Skeletal muscle tissue (tissue), 4 donors: ENCODE results near the gene F3. TPM values are rescaled to one million over a fixed set of nuclear protein-coding genes. Genes with fewer than 3 reads are reported as not detected.

ENCODE experiments used
- H3K27ac ChIP-seq: one replicate; pipeline ENCODE4 v1.7.0; 2013; ENCODE audit warnings: mild to moderate bottlenecking, low read depth, low read length, inconsistent platforms
- H3K27me3 ChIP-seq, 3 donors: one replicate each; pipeline ENCODE4 v1.7.0; 2013; ENCODE audit warnings: low read length in 3 of 3; ENCODE audit not compliant: control insufficient read depth in 3 of 3, insufficient read depth in 3 of 3
- H3K36me3 ChIP-seq, 3 donors: one replicate each; pipeline ENCODE4 v1.7.0; 2013; ENCODE audit warnings: low read length in 3 of 3; ENCODE audit not compliant: control insufficient read depth in 3 of 3, insufficient read depth in 3 of 3
- H3K4me1 ChIP-seq, 3 donors: one replicate each; pipeline ENCODE4 v1.7.0; 2013; ENCODE audit warnings: low read length in 3 of 3, mild to moderate bottlenecking in 3 of 3; ENCODE audit not compliant: control insufficient read depth in 3 of 3, insufficient read depth in 3 of 3
- H3K4me3 ChIP-seq, 3 donors: one replicate each; pipeline ENCODE4 v1.7.0; 2013; ENCODE audit warnings: low read length in 3 of 3
- H3K9ac ChIP-seq, 3 donors: one replicate each; pipeline ENCODE4 v1.7.0; 2013; ENCODE audit warnings: low read length in 3 of 3, mild to moderate bottlenecking in 3 of 3, moderate library complexity in 2 of 3, low read depth in 1 of 3
- H3K9me3 ChIP-seq, 3 donors: one replicate each; pipeline ENCODE4 v1.7.0; 2013; ENCODE audit warnings: low read length in 3 of 3; ENCODE audit not compliant: control insufficient read depth in 3 of 3
- total RNA-seq: library from RNA; depleted of rRNA; stranded (reverse); fragments of >200 nt; gene quantifications from one replicate; pipeline ENCODE4 v1.2.3, GENCODE V29; 2014
- donor health status: Osteomylitis.

F3 gene
- total RNA-seq, 1 donor from 2014 or later = 1.6 TPM

DNA sequence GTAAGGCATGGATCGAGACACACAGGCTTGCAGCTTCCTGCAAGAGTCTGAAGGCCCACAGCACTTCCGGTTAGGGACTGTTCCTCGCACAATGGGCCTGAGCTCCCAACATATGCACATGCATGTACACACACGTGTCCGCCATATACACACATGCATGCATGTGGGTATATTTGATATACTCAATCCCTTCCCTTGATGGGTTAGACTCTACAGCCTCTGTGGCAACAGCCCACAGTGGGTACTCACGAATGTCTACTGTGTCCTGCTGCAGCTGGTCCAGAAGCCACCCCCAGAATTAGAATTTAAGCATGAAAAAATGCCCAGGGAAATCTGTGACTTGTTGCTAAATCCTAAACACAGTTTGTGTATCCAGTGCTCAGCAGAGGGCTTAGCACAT, 9.9 kb downstream of the F3 start:
- H3K4me3 ChIP-seq = no peak overlapping the region
- H3K9ac ChIP-seq = no peak overlapping the region
- no peak overlapping the region for H3K27ac ChIP-seq
- no peaks in the 10 kb centered on the region for H3K27me3 ChIP-seq
- peaks cover 0 to 3% (median 0%) of the 10 kb centered on the region in 3 donors for H3K4me1 ChIP-seq
- H3K9me3 ChIP-seq = no peaks in the 10 kb centered on the region
- peaks cover 0 to 3% (median 0%) of the 10 kb centered on the region in 3 donors for H3K36me3 ChIP-seq

GRCh38 chr1:94530373-94530878, 11.1 kb downstream of the F3 start:
- no peak overlapping the region for H3K9ac ChIP-seq
- H3K27me3 ChIP-seq = no peaks in the 10 kb centered on the region
- peaks cover 0 to 3% (median 0%) of the 10 kb centered on the region in 3 donors for H3K36me3 ChIP-seq

DNA sequence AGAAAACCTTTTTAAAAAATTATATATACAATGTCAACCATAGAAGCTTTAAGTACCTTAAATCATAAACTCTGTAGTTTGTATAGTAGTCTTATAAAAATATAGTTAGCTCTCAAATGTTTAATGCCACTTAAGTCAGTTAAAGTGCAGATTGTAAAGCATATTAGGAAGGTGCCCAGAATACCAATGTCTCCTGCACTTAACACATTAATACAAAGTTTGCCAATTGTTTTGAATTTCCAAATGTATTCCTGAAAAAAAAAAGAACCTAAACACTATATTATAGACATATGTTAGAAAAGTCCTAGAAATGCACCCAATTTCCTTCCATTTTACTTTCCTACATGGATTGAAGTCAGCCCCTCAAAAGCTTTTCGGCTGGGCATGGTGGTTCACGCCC, 12.1 kb downstream of the F3 start:
- no peak overlapping the region for H3K4me3 ChIP-seq
- H3K27ac ChIP-seq = no peak overlapping the region
- no peaks in the 10 kb centered on the region for H3K4me1 ChIP-seq
- no peaks in the 10 kb centered on the region for H3K9me3 ChIP-seq
- H3K9ac ChIP-seq = no peak overlapping the region
- H3K36me3 ChIP-seq = peaks cover 0 to 3% (median 0%) of the 10 kb centered on the region in 3 donors
- no peaks in the 10 kb centered on the region for H3K27me3 ChIP-seq

More at GRCh38 chr1:94530373-94530878, 11.1 kb downstream of the F3 start:
- no peak overlapping the region for H3K27ac ChIP-seq
- no peaks in the 10 kb centered on the region for H3K9me3 ChIP-seq
- no peaks in the 10 kb centered on the region for H3K4me1 ChIP-seq
- no peak overlapping the region for H3K4me3 ChIP-seq

GRCh38 chr1:94528826-94529225, 12.7 kb downstream of the F3 start:
- H3K36me3 ChIP-seq = peaks cover 0 to 3% (median 0%) of the 10 kb centered on the region in 3 donors

DNA sequence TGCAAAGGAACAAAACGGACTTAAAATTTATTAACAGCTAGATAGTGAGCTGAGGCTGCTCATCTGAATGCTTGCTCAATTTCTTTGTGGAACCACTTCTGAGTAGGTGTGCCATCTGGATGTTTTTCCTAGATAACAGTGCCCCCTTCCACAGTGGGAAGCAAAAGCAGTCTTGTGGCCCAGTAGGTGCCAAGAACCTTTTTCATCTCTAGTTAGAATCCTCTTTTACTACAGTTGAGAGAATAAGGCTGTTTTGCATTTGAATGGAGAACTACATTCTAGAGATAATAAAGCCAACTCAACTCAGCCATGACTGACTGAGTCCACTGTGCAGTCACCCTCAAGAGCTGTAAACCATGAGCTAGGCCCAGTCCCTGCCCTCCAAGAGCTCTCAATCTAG, 13.3 kb downstream of the F3 start:
- no peak overlapping the region for H3K4me3 ChIP-seq
- H3K4me1 ChIP-seq = no peaks in the 10 kb centered on the region
- H3K9me3 ChIP-seq = no peaks in the 10 kb centered on the region
- no peaks in the 10 kb centered on the region for H3K27me3 ChIP-seq
- H3K36me3 ChIP-seq = peaks cover 0 to 3% (median 0%) of the 10 kb centered on the region in 3 donors
- no peak overlapping the region for H3K27ac ChIP-seq
- no peak overlapping the region for H3K9ac ChIP-seq

More at GRCh38 chr1:94528826-94529225, 12.7 kb downstream of the F3 start:
- no peaks in the 10 kb centered on the region for H3K4me1 ChIP-seq
- no peak overlapping the region for H3K9ac ChIP-seq
- no peaks in the 10 kb centered on the region for H3K27me3 ChIP-seq
- H3K9me3 ChIP-seq = no peaks in the 10 kb centered on the region
- no peak overlapping the region for H3K4me3 ChIP-seq
- H3K27ac ChIP-seq = no peak overlapping the region

- no peaks in the 10 kb centered on the region for H3K27me3 ChIP-seq
- no peaks in the 10 kb centered on the region for H3K4me1 ChIP-seq
- no peaks in the 10 kb centered on the region for H3K9me3 ChIP-seq
- H3K9ac ChIP-seq = no peak overlapping the region
- no peak overlapping the region for H3K27ac ChIP-seq
- H3K4me3 ChIP-seq = no peak overlapping the region
- H3K36me3 ChIP-seq = peaks cover 0 to 3% (median 0%) of the 10 kb centered on the region in 3 donors
Observed at GRCh38 chr1:94527447-94528031, 14.0 kb downstream of the F3 start.

DNA sequence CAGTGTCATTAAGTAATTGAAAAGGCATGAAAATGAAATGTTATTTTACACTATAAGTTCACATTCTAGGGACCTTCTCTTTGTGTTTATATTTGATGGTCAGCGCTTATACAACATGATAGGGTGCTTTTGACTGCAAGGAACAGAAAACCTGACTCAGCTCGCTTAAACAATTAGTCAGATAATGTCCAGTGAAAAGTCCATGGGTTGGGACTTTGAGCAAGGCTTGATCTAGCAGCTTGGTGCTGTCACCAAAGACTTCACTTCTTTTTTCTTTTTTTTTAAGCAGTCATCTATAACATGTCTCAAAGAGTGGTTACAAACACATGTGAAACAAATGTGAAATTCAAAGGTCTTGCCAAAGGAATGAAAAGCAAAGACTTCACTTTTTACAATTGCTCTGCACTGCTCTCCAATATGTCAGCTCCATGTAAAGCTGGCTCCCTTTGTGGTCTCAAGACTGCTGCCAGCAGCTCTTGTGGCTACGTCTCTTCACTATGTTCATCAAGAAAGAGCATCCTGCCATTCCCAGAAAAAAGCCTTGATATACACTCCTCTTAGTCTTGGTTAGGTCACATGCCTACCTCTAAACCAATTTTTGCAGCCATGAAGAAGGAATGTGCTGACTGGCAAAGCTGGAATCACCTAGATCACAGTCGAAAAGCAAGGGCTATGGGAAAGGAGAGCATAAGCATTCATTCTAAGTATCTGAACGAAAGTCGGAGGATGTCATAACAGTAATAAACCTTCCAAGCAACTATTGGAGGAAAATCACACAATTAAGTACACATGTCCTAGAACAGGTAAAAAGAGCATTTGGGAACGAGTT, 15.2 kb downstream of the F3 start:
- Histone ChIP-seq H3K27me3 (no peaks in the 10 kb centered on the region), H3K9me3 (no peaks in the 10 kb centered on the region), H3K27ac (no peak overlapping the region), H3K4me3 (no peak overlapping the region), H3K9ac (no peak overlapping the region), H3K36me3 (peaks cover 0 to 3% (median 0%) of the 10 kb centered on the region in 3 donors), H3K4me1 (no peaks in the 10 kb centered on the region)

- Histone ChIP-seq H3K4me3 (no peak overlapping the region), H3K27me3 (no peaks in the 10 kb centered on the region), H3K36me3 (peaks cover 0 to 3% (median 0%) of the 10 kb centered on the region in 3 donors), H3K4me1 (no peaks in the 10 kb centered on the region), H3K27ac (no peak overlapping the region), H3K9ac (no peak overlapping the region), H3K9me3 (no peaks in the 10 kb centered on the region)
Observed at GRCh38 chr1:94524531-94524930, 17.0 kb downstream of the F3 start.

DNA sequence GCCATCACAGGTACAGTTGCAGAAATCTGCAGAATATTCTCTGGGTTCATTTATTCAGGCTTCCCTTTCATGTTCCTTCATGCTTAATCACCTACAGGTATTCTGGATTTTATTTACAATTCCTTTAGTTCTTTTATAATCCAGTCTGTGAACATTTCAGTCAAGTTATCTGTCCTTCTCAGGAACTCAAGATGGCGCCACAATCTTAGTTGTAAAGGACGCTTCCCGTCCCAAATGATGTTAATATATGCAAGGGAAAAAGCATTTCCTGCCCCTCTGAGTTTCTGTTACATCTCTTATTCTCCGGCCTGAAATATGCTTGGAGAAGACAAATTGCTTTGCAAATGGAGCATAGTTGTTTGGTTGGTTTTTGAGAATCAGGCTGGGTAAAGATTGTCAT, 19.3 kb downstream of the F3 start:
- H3K9ac ChIP-seq = no peak overlapping the region
- H3K36me3 ChIP-seq = peaks cover 0 to 3% (median 0%) of the 10 kb centered on the region in 3 donors
- no peak overlapping the region for H3K27ac ChIP-seq
- H3K4me1 ChIP-seq = no peaks in the 10 kb centered on the region
- no peak overlapping the region for H3K4me3 ChIP-seq
- H3K27me3 ChIP-seq = no peaks in the 10 kb centered on the region
- no peaks in the 10 kb centered on the region for H3K9me3 ChIP-seq

GRCh38 chr1:94519351-94519750, 22.2 kb downstream of the F3 start:
- H3K4me3 ChIP-seq = no peak overlapping the region
- no peaks in the 10 kb centered on the region for H3K4me1 ChIP-seq
- no peaks in the 10 kb centered on the region for H3K9me3 ChIP-seq
- H3K9ac ChIP-seq = no peak overlapping the region
- H3K36me3 ChIP-seq = peaks cover 0 to 8% (median 2%) of the 10 kb centered on the region in 3 donors
- no peak overlapping the region for H3K27ac ChIP-seq
- H3K27me3 ChIP-seq = no peaks in the 10 kb centered on the region
